GM12864 (cell line): ENCODE measurements around the gene PTBP1.

Experiments
- DNase-seq: peaks from one replicate; pipeline ENCODE4 v3.0.0-alpha.2; 2011; ENCODE audit warnings: low read depth
- H3K4me3 ChIP-seq: 2 replicates; pipeline ENCODE4 v1.5.1; 2011; ENCODE audit warnings: mild to moderate bottlenecking, low read depth, low read length, control low read depth
- TF ChIP-seq, protein P1 (sequence below): IDR thresholded peaks from 2 replicates; pipeline ENCODE4 v1.5.1; 2011; ENCODE audit warnings: low read depth, mild to moderate bottlenecking, moderate library complexity, low read length, control low read depth, inconsistent platforms; ENCODE audit errors: missing control alignments

PTBP1 gene

DNA sequence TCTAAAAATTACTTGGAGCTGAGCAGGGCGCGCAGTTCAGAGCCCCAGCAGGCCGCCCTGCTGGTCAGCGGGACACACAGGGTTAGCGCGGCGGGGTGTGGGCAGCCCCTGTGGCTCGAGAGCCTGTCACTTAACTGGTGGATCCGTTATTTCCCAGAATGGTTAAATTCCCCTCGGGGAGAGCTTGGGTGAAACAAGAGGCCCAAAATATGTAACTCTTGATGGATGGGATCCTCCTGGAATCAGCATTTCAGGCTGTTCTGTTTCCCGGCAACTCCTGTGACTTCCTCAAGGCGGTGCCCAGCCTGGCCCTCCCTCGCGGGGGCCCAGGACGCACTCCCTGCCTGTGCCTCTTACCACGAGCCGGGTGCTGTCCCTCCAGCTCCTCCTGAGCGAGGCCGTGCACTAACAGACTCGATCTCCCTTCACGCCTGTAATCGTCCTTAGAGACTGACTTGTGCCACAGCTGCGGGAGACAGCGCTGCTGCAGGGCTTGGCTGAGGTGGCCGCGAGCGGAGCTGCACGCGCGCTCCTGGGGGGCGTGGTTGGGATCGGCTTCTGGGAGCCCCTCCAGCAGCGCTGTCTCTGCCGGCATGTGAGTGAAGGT is 9.7 kb downstream of the PTBP1 start:
- DNase-seq, result no peak
- TF ChIP-seq, protein P1, sequence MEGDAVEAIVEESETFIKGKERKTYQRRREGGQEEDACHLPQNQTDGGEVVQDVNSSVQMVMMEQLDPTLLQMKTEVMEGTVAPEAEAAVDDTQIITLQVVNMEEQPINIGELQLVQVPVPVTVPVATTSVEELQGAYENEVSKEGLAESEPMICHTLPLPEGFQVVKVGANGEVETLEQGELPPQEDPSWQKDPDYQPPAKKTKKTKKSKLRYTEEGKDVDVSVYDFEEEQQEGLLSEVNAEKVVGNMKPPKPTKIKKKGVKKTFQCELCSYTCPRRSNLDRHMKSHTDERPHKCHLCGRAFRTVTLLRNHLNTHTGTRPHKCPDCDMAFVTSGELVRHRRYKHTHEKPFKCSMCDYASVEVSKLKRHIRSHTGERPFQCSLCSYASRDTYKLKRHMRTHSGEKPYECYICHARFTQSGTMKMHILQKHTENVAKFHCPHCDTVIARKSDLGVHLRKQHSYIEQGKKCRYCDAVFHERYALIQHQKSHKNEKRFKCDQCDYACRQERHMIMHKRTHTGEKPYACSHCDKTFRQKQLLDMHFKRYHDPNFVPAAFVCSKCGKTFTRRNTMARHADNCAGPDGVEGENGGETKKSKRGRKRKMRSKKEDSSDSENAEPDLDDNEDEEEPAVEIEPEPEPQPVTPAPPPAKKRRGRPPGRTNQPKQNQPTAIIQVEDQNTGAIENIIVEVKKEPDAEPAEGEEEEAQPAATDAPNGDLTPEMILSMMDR, result no peak
- H3K4me3 ChIP-seq, result no peak overlapping the region

DNA sequence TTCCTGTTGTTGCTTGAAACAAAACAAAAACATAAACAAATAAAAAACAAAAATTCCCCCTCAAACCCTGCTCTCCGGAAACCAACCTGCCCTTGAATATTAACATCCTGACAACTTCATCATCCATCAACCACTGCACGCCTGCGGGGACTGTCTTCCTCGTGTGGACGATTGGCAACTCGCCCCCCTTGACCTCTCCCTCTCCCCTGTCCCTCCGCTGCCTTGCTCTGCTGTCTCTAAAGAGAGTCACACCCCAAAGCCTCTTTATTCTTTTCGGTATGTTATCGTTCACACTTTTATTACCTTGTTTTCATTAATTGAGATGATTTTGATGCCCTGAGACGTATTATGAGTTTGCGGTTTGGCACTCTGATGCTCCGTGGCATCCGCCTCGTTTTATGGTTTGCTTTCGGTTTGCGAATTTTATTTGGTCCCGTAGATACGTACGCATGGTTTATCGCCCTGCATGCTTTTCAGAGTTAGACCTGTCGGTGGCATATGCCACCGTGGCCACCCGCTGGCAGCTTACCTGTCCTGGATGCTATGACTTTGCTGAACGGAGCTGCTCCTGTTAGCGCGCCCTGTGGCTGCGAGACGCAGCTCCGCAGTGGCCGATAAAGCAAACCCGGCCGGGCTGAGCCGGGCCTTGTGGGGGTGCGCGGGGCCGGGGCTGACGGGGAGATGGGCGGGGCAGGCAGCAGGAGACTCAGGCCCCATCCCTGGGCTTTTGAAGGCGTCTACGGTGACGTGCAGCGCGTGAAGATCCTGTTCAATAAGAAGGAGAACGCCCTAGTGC is 10.6 kb downstream of the PTBP1 start:
- H3K4me3 ChIP-seq, result no peak overlapping the region
- TF ChIP-seq, protein P1, result no peak
- no peak for DNase-seq

DNA sequence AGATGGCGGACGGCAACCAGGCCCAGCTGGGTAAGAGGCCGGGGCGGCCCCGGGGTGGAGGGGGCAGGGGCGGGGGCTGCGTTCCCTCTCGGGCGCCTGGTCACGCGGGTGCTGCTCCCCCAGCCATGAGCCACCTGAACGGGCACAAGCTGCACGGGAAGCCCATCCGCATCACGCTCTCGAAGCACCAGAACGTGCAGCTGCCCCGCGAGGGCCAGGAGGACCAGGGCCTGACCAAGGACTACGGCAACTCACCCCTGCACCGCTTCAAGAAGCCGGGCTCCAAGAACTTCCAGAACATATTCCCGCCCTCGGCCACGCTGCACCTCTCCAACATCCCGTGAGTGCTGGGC is 11.1 kb downstream of the PTBP1 start:
- no peak overlapping the region for H3K4me3 ChIP-seq
- TF ChIP-seq, protein P1, result no peak
- no peak for DNase-seq

DNA sequence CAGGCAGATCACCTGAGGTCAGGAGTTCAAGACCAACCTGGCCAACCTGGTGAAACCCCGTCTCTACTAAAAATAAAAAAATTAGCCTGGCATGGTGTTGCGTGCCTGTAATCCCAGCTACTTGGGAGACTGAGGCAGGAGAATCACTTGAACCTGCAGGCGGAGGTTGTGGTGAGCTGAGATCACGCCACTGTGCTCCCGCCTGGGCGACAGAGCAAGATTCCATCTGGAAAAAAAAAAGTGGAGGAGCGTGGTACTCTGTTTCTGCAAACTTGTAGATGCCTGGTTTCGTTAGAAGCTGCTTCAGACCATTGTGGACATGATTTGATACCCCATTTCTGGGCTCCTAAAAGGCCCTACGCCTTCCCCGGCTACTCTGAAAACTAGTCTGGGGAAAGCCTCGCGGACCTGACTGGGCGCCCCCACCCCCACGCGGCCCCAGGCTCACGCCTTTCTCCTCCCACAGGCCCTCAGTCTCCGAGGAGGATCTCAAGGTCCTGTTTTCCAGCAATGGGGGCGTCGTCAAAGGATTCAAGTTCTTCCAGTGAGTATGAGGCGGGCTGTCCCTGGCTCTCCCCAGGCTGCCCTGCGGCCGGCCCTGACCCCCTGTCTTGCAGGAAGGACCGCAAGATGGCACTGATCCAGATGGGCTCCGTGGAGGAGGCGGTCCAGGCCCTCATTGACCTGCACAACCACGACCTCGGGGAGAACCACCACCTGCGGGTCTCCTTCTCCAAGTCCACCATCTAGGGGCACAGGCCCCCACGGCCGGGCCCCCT is 13.0 kb downstream of the PTBP1 start:
- no peak for DNase-seq
- TF ChIP-seq, protein P1, result no peak
- H3K4me3 ChIP-seq, result no peak overlapping the region

DNA sequence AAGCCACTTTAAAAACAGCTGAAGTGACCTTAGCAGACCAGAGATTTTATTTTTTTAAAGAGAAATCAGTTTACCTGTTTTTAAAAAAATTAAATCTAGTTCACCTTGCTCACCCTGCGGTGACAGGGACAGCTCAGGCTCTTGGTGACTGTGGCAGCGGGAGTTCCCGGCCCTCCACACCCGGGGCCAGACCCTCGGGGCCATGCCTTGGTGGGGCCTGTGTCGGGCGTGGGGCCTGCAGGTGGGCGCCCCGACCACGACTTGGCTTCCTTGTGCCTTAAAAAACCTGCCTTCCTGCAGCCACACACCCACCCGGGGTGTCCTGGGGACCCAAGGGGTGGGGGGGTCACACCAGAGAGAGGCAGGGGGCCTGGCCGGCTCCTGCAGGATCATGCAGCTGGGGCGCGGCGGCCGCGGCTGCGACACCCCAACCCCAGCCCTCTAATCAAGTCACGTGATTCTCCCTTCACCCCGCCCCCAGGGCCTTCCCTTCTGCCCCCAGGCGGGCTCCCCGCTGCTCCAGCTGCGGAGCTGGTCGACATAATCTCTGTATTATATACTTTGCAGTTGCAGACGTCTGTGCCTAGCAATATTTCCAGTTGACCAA is 13.7 kb downstream of the PTBP1 start:
- DNase-seq, result no peak
- H3K4me3 ChIP-seq, result no peak overlapping the region
- TF ChIP-seq, protein P1, result no peak

DNA sequence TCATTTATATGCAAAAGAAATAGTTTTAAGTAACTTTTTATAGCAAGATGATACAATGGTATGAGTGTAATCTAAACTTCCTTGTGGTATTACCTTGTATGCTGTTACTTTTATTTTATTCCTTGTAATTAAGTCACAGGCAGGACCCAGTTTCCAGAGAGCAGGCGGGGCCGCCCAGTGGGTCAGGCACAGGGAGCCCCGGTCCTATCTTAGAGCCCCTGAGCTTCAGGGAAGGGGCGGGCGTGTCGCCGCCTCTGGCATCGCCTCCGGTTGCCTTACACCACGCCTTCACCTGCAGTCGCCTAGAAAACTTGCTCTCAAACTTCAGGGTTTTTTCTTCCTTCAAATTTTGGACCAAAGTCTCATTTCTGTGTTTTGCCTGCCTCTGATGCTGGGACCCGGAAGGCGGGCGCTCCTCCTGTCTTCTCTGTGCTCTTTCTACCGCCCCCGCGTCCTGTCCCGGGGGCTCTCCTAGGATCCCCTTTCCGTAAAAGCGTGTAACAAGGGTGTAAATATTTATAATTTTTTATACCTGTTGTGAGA is 14.3 kb downstream of the PTBP1 start:
- H3K4me3 ChIP-seq, result no peak overlapping the region
- TF ChIP-seq, protein P1, result no peak
- no peak for DNase-seq
